ENCODE measurements around the gene PADI1.

DNA sequence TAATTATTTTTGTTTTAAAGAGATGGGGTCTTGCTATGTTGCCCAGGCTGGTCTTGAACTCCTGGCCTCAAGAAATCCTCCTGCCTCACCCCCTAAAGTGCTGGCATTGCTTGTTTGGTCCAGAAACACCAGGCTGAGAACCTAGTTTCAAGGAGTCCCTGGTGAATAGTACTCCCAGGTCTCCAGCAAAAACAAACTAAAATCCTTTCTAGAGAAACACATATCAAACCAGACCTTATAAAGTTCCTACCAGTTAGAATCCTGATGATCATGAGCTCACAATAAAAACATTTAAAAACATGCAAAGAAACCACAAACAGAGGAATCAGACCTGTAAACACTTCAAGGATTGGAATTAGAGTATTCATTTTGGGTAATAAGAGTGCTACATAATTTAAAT, 34.4 kb upstream of the PADI1 start:
- TF ChIP-seq CTCF (IDR thresholded peaks at IDR 0.05 in 4 of 5, conservative IDR thresholded peaks at IDR 0.05 in 1 of 5) (no peak), POLR2A (IDR thresholded peaks at IDR 0.05) (no peak)

Measured in gastrocnemius medialis (tissue), 4 donors.